Fibroblast of gingiva (primary cell): ENCODE data around the gene TPSG1.
"Not testable (repeated sequence)": the region's sequence is repeated elsewhere in the genome, so short reads cannot be mapped to it uniquely, and the experiment has no call there.

Experiments
- DNase-seq: peaks from one replicate; pipeline ENCODE4 v3.0.0-alpha.2; 2011; ENCODE audit warnings: low read depth

The TPSG1 gene

DNA sequence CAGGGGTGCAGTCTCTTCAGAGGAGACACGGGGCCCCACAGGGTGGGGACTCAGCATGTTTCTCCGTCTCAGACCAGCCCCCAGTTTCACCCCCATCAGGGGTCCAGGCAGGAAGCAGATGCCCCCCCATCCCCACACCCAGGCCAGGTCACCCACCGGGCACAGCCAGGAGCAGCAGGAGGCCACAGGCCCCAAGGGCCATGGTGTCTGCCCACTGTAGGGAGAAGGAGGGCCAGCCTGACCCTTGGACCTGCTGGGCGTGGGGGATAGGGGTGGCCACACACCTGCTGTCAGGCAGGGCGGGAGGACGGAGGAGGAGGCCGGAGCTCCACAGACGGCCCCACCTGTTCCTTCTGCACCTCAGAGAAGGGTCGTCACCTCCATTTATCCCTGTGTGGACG is at the start of gene TPSG1:
TPSG1 (minus strand) TSS at position 218 of the 401 bp plus-strand sequence; CDS start at position 202, 16 bp downstream.
- DNase-seq = no peak

DNA sequence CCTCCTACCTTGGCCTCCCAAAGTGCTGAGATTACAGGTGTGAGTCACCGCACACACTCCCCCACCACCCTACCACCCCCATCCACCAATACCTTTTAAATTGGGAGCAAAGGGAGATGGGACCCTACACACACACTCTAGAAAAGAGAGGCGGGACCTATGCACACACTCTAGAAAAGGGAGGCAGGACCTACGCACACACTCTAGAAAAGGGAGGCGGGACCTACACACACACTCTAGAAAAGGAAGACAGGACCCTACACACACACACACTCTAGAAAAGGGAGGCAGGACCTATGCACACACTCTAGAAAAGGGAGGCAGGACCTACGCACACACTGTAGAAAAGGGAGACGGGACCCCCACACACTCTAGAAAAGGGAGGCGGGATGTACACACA is 49.7 kb upstream of the TPSG1 start:
- DNase-seq = no peak

DNA sequence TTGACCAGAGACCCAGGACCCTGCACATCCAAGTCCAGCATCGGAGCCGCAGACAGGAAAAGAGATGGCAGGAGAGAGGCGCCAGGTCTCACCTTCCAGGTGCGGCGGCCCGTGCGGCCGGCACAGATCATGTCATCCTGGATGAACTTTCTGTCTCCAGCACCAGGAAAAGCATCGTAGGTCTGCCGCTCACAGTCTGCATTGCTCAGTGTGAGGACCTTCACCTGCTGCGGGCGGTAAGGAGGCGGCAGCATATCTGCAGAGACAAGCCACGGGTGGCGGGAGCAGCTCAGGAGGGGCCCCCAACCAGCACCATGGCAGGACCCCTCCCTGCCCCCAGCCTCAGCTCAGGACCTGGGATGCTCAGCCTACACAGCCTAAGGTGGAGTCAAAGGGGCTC is 48.7 kb upstream of the TPSG1 start:
- no peak for DNase-seq

DNA sequence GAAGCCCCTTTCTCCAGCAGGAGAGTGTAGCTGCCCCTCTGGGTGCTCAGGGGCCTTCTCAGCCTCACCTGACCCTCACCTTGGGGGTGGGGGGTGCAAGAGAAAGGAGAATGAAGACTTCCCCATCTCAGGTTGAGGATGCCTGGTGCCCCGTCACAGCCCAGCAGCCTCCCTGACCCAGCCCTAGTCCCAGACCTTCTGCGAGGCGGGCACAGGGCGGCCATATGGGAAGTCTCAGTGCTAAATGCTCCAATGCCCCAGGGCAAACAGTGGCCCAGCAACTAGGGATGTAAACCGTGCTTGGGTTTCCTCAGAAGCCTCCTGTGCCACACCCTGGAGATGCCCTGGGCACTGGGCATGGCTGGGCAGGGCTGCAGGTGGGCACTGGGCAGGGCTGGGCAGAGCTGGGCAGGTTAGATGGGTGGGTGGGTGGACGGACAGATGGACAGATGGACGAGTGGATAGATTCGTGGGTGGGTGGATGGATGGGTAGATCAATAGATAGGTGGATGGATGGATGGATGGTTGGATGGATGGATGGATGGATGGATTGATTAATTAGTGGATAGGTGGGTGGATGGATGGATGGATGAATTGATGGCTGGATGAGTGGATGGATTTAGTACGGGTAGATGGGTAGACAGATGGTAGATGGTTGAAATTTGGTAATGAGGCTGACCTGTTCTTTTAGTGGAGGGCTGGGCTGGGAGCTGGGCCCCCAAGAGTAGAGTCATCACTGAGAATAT is 47.6 kb upstream of the TPSG1 start:
- DNase-seq = no peak

DNA sequence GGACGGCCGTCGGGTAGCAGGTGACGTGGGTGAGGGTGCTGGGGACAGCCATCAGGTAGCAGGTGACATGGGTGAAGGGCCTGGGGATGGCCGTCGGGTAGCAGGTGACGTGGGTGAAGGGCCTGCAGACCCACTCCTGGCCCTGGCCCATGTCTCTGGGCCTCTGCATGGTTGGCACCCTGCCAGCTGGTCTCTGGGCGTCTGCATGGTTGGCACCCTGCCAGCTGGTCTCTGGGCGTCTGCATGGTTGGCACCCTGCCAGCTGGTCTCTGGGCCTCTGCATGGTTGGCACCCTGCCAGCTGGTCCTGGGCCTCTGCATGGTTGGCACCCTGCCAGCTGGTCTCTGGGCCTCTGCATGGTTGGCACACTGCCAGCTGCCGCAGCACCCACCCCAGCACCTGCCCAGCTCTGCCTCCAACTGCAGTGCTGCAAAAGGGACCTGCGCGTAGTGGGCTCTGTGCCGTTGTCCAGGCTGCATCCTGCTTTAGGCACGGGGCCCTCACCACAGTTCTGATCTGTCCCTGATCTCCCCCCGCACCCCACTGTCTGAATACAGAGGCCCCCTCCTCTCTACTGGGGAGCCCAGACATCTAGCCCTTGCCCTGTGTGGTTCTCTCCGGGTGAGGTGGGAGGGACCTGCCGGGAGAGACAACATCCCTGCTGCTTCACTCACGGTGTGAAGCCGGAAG is 46.8 kb upstream of the TPSG1 start:
- DNase-seq = not testable (repeated sequence)

DNA sequence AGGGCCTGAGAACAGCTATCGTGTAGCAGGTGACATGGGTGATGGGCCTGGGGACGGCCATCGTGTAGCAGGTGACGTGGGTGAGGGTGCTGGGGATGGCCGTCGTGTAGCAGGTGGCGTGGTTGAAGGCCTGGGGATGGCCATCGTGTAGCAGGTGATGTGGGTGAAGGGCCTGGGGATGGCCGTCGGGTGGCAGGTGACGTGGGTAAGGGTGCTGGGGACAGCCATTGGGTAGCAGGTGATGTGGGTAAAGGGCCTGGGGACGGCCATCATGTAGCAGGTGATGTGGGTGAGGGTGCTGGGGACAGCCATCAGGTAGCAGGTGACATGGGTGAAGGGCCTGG is 46.3 kb upstream of the TPSG1 start:
- no peak for DNase-seq

DNA sequence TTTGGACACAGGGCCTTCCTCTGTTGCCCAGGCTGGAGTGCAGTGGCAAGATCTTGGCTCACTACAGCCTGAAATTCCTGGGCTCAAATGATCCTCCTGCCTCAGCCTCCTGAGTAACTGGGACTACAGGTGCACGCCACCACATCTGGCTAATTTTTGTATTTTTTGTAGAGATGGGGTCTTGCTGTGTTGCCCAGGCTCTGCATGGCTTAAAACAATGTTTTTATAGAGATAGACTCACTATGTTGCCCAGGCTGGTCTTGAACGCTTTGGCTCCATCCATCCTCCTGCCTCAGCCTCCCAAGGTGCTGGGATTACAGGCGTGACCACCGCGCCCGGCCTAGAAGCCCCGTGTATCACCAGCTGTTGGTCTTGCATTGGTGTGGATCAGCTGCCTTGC is 44.4 kb upstream of the TPSG1 start:
- not testable (repeated sequence) for DNase-seq

DNA sequence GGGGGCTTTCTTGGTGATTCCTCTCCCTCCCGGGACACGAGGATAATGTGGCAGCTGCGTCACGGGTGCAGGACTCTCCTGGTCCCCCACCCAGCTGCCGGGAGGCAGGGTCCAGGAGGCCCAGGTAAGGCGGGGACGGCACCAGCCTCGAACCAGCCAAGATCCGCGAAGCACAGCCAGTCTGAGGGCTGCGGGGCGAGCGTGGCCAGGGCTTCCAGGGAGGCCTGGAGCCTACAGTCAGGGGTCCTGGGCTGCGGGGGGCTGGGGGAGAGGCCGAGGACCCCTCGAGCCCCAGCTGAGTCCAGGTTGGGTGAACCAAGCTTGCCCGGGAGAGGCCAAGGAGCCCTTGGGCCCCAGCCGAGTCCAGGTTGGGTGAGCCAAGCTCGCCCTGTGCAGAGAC is 40.8 kb upstream of the TPSG1 start:
- no peak for DNase-seq

DNA sequence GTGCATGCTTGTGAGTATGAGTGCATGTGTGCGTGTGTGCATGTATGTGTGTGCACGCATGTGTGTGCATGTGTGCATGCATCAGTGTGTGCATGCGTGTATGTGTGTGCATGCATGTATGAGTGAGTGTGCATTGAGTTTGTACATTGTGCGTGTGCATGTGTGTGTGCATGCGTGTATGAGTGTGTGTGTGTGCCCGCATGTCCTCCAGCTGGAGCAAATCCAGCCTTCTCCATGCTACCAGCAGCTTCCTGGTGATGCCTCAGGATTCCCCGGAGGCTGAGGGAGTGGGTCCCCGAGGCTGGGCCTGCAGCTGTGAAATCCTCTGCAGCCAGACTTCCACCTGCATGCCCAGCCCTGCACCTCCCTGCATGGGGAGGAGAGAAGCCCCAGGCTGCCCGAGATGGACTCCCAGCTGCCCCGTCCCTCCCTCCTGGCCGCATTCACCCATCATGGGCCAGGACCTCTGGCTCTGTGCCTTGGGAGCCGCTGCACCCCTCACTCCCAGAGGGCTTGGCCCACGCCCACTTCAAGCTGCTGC is 40.1 kb upstream of the TPSG1 start:
- DNase-seq = no peak

DNA sequence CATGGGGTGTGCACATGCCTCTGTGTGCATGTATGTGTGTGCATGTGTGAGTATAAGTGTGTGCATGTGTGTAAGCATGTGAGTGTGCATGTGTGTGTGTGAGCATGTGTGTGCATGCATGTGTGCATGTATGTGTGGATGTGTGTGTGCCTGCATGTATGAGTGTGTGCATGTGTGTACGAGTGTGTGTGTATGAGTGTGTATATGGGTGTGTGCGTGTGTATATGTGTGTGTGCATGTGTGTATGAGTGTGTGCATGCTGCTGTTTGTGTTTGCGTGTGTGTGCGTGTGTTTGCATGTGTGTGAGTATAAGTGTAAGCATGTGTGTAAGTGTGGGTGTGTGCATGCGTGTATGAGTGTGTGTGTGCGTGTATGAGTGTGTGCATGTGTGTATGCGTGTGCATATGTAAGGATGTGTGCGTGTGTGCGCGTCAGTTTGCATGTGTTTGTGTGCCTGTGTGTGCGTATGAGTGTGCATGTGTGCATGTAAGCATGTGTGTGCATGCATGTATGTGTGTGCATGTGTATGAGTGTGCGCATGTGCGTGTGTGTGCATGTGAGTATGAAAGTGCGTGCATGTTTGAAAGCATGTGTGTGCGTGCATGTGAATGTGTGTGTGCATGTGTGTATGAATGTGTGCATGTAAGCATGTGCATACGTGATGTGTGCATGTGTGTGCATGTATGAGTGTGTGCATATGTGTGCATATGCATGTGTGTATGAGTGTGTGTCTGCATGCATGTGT is 39.4 kb upstream of the TPSG1 start:
- no peak for DNase-seq

DNA sequence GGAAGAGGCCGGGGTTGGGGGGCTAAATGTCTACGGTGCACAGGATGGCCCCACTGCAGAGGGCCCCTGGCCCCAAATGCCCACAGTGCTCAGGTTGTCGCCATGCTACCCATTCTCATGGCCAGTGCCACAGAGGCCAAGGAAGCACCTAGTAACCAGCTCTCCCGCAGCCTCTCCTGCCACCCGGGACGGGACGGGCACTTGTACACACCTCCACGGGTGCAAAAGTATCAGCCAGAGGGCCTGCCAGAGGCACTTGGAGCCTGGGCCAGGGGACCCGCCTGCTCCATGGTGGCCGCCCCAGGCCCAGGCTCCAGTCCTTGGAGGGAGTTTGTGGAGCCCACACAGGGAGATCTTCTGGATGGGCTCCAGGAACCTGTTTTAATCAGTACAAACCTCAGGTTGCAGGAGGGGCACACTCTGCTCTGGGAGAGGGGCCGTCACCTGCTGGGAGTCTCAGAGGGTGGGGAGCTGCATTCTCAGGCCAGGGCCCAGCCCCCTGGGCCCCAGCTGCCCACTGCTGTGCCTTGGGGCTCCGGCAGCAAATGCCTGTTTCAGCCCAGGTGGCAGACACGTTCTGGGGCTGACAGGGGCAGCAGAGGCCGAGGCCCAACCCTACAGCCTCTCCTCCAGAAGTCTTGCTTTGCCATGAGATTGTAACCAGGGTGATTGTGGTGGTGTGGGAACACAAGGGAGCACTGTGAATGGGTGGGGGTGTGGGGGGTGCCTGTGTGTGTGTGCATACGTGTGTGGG is 38.7 kb upstream of the TPSG1 start:
- DNase-seq = no peak

DNA sequence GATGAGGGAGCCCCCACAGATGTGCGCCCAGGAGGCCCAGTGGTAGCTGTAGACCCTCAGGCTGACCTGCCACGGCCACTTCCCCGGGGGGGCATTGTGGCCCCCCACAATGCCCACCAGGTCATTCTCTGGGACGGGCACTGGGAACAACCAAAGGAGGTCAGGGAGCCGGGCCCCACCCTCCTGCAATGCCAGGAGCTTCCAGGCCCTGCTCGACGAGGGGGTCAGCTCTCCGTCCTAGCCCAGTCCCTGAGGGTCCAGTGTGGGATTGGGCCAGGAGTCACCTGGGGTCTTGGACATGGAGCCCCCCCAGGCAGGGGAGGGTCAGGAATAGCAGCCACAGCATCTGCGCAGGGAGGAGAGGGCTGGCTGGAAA is 37.8 kb upstream of the TPSG1 start:
- no peak for DNase-seq

DNA sequence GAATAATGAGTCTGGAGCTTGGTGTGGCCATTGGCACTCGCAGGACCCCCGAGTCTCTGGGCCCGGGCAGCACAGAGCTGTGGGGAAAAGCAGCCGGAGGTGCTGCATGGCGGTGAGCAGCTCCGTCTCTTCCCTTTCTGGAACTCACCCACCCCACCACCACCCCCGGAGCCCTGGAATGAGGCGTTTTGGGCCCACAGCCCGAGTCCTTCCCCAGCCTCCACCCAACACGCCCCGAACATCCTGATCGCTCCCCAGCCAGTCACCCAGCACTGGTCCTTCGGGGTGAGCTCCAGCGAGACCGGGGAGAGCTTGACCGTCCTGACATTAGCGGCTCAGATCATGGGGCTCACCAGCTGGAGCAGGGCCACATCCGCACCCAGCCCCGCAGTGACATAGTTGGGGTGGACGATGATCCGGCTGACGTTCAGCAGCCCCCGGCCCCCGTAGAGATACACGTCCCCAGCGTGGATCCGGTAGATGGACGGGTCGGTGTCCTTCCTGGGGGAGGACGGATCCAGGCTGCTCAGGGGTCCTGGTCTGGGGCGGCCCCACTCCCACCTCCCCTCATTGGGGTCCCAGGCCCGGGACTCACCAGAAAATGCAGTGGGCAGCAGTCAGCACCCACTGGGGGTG is 37.3 kb upstream of the TPSG1 start:
- no peak for DNase-seq

DNA sequence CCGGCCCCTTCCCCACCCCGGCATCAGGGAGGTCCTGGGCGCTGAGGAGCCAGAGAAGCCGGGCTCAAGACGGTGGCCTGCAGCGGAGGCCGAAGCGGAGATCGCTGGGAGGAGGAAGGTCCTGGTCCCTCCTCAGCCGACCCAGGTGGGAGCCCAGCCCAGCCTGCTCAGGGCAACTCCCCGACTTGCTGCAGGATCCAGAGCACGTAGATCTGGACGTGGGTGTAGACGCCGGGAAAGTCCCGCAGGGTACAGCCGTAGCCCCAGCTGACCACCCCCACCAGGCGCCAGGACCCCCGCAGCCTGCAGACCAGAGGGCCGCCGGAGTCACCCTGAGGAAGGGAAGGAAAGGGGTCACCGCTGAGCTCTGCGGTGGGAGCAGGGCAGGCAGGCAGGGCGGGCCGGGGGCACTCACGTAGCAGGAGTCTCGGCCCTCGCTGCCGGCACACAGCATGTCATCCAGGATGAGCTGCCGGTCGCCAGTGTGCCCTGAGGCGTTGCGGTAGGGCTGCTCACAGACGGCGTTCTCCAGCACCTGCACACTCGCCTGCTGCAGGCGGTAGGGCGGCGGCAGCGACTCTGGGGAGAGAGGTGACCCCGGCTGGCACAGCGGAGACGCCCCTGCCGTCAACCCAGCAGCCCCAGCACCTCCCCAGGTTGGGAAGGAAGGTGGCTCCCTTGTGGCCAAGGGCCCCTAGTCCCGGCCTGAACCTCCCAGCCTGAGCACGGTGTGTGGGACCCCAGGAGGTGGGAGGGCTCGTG is 36.2 kb upstream of the TPSG1 start:
- no peak for DNase-seq

DNA sequence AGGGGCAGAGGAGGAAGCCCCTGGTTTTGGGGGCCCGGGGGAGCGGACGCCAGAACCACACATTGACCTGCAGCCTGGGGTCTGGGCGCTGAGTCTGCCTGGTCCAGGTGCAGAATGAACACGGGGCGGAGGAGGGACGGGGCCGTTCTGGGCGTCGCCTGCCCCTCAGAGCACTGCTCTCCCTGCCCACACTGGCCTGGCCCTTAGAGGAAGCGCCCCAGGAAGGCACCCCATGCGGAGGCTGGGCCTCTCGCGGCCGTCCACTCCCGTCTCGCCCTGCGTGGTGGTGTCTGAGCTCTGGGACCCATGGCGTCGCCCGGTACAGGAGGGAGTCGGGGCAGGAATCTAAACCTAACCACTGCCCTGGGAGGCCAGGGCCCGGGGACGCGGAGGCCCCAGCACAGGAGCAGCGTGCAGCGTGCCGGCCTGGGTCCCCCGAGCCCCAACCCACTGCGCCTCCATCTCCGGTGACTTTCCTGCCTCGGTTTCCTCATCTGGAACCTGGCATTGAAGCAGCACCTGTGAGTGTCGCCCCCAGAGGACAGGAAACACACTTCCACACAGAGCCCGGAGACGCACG is 35.1 kb upstream of the TPSG1 start:
- no peak for DNase-seq

DNA sequence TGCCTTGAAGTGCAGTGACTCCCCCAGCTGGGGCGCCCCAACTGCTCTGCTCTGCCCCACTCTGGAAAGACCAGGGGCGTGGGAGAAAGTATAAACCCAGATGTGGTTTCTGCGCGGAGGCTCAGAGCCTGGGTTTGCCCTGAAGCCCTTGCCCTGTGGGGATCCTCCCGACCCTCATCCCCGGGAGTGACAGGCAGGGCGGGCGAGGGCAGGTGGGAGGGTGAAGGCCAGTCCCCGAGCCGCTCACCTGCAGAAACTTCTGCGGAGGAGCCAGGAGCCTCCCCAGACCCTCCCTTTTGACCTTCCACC is 34.6 kb upstream of the TPSG1 start:
- no peak for DNase-seq

DNA sequence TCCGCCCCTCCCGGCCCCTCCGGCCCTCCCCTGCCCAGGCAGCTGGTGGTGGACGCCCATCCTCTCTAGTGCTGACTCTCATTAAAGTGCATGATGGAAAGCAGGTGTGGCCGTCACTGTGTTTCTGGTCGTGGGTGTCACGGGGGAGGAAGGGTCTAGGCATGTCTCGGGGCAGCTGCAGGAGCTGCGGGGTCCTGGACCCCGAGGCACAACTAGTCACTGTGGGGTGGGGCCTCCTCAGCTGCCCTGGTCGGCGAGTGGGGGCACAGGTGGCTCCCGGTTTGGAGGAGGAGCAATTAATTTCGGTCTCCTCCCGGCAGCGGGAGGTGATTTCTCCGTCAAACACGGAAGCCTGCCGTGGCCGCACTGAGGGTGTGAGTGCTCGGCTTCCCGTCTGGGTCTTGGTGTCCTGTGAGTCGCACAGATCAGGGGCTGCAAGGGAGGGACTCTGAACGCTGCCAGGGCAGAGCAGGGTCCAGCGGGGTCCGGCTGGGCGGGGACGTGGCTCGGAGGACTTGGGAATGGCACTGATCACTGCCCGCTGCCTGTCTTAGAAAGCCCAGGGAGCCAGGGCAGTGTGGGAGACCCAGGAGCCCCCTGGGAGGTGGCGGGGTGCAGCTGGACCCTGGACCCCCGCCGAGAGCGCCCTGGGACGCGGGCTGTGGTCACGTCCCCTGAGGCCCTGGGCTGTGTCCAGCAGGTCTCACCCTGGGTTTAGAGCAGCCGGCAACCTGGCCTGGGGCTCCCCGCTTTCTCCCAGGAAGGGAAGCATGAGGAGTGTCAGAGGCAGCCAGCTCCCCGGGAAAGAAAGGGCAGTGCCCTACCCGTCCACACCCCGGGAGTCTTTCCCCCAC is 34.1 kb upstream of the TPSG1 start:
- no peak for DNase-seq

DNA sequence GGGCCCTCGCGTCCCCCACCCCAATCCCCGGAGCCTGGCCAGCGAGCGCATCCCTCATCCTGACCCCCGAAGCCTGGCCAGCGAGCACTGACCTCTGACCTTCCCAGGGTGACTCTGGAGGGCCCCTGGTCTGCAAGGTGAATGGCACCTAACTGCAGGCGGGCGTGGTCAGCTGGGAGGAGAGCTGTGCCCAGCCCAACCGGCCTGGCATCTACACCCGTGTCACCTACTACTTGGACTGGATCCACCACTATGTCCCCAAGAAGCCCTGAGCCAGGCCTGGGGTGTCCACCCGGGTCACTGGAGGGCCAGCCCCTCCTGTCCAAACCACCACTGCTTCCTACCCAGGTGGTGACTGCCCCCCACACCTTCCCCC is 33.1 kb upstream of the TPSG1 start:
- no peak for DNase-seq

DNA sequence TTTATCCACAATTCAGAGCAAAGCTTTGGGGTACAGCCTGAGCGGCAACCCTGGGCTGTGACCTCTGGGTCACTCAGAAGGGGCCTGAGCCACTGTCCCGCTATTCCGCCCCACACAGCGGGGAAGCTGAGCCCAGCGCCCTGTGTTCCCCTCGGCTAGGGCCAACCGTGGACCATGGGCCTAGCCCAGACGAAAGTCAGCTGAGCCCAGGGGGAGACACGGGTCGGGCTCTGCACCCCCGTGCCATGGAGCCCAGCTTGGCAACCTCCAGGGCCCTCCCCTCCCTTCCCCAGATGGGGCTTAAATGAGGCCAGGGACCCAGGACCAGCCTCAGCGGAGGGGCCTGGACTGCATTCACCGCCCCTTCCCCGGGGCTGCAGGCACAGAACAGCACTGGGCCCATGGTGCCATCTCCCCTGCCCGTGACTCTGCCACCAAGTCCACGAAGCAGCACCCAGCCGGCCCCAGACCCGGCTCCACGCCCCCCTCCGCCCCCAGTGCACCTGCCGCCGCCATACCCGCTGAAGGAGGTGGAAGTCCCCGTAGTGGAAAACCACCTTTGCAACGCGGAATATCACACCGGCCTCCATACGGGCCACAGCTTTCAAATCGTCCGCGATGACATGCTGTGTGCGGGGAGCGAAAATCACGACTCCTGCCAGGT is 32.6 kb upstream of the TPSG1 start:
- DNase-seq = no peak
